HCT116 (cell line): ENCODE results near the gene RNF144B. TPM values are rescaled to one million over a fixed set of nuclear protein-coding genes. Genes with fewer than 3 reads are reported as not detected.

Source experiments
- ATAC-seq: fragments of 200-7000 bp; cut with Tn5 transposase; 2 replicates; pipeline ENCODE4 v1.9.1; 2020; ENCODE audit warnings: mild to moderate bottlenecking, moderate library complexity
- BruUV-seq: library from RNA; stranded (reverse); fragments of 400-500 nt; replicated peaks from 2 replicates; lab custom pipeline; 2021; lab: Mats Ljungman, UMichigan
- CTCF ChIA-PET: fragments of 300-600 bp; sonication (Branson Sonifier 250); formaldehyde crosslinking; loops from one replicate; lab custom pipeline; 2021; ENCODE audit warnings: antibody characterized with exemption; lab: Charles Lee
- POLR2A ChIA-PET: fragments of 300-600, 350-600 bp; sonication (Branson Sonifier 250); formaldehyde crosslinking; loops from one replicate; lab custom pipeline; 2021; ENCODE audit warnings: antibody characterized with exemption; lab: Charles Lee
- RAD21 ChIA-PET, 2 experiments: fragments of 300-600 bp; sonication (Branson Sonifier 250); formaldehyde crosslinking; loops; one replicate each; lab custom pipeline; 2023; ENCODE audit warnings: low total read pairs in 2 of 2; ENCODE audit not compliant: uncharacterized antibody in 2 of 2, unreplicated experiment in 2 of 2, low non-redundant PET in 1 of 2; lab: Charles Lee
- DNase-seq: peaks from one replicate; pipeline ENCODE4 v3.0.0-alpha.2; 2010; ENCODE audit warnings: low read depth, low spot score
- H2AFZ ChIP-seq: fragments of 200-600 bp; shearing (Covaris generic), sonication (generic); 2 replicates; pipeline ENCODE4 v1.6.1; 2017; ENCODE audit warnings: low read depth, mixed run types, mixed read lengths, antibody characterized with exemption, low read length; ENCODE audit not compliant: poor library complexity, severe bottlenecking
- H3K27ac ChIP-seq: 2 replicates; pipeline ENCODE4 v1.5.1; 2012; ENCODE audit warnings: low read depth, low read length
- H3K27me3 ChIP-seq: fragments of 200-600 bp; sonication (generic); 2 replicates; pipeline ENCODE4 v1.6.1; 2016; ENCODE audit warnings: mixed run types, low read length, mixed read lengths; ENCODE audit not compliant: insufficient read depth
- H3K36me3 ChIP-seq, 2 experiments: fragments of 200-500 bp in 1 of 2; fragments of 200-600 bp in 1 of 2; sonication (Bioruptor generic) in 1 of 2; sonication (generic) in 1 of 2; 2 replicates each; pipeline versions ENCODE4 v1.5.1 to v1.6.1; 2014 to 2016; ENCODE audit warnings: low read length in 2 of 2, inconsistent platforms in 1 of 2, mixed read lengths in 1 of 2, mixed run types in 1 of 2; ENCODE audit not compliant: insufficient read depth in 2 of 2, control insufficient read depth in 1 of 2
- H3K4me1 ChIP-seq, 2 experiments: fragments of 200-600 bp in 1 of 2; sonication (generic) in 1 of 2; 2 replicates each; pipeline versions ENCODE4 v1.5.1 to v1.6.1; 2012 to 2017; ENCODE audit warnings: low read length in 2 of 2, inconsistent platforms in 1 of 2, mild to moderate bottlenecking in 1 of 2, mixed read lengths in 1 of 2, mixed run types in 1 of 2, moderate library complexity in 1 of 2; ENCODE audit not compliant: insufficient read depth in 2 of 2, control insufficient read depth in 1 of 2
- H3K4me2 ChIP-seq: fragments of 200-600 bp; sonication (generic); 2 replicates; pipeline ENCODE4 v1.6.1; 2017; ENCODE audit warnings: mixed run types, low read length, mixed read lengths
- H3K4me3 ChIP-seq, 2 experiments: fragments of 200-600 bp in 1 of 2; sonication (generic) in 1 of 2; replicated peaks in 1 of 2; 2 replicates each; pipeline ENCODE4 v1.5.1; 2011 to 2016; ENCODE audit warnings: low read length in 2 of 2, control low read depth in 1 of 2, low read depth in 1 of 2, mild to moderate bottlenecking in 1 of 2, mixed read lengths in 1 of 2, mixed run types in 1 of 2
- H3K79me2 ChIP-seq: fragments of 200-600 bp; sonication (generic); 2 replicates; pipeline ENCODE4 v1.6.1; 2017; ENCODE audit warnings: mild to moderate bottlenecking, mixed run types, low read length, moderate library complexity, mixed read lengths; ENCODE audit not compliant: insufficient read depth
- H3K9ac ChIP-seq: fragments of 200-600 bp; sonication (generic); 2 replicates; pipeline ENCODE4 v1.6.1; 2016; ENCODE audit warnings: low read length, mixed read lengths
- H3K9me2 ChIP-seq: fragments of 200-600 bp; sonication (generic), shearing (Covaris generic); 2 replicates; pipeline ENCODE4 v1.6.1; 2017; ENCODE audit warnings: mixed run types, mild to moderate bottlenecking, moderate library complexity; ENCODE audit not compliant: insufficient read depth
- H3K9me3 ChIP-seq, 2 experiments: fragments of 200-500 bp in 1 of 2; fragments of 200-600 bp in 1 of 2; sonication (Bioruptor generic) in 1 of 2; sonication (generic) in 1 of 2; 2 replicates each; pipeline ENCODE4 v1.6.1; 2014 to 2017; ENCODE audit warnings: low read length in 2 of 2, mixed read lengths in 2 of 2, inconsistent platforms in 1 of 2, low read depth in 1 of 2, mild to moderate bottlenecking in 1 of 2, mixed run types in 1 of 2, moderate library complexity in 1 of 2; ENCODE audit not compliant: control insufficient read depth in 1 of 2, insufficient read depth in 1 of 2
- H4K20me1 ChIP-seq: fragments of 200-600 bp; sonication (generic), shearing (Covaris generic); 2 replicates; pipeline ENCODE4 v1.6.1; 2017; ENCODE audit warnings: mixed run types, mild to moderate bottlenecking, moderate library complexity; ENCODE audit not compliant: insufficient read depth
- CEBPB ChIP-seq: IDR thresholded peaks from 2 replicates; pipeline ENCODE4 v1.6.1; 2012; ENCODE audit warnings: low read depth
- ELF1 ChIP-seq: IDR thresholded peaks from 2 replicates; pipeline ENCODE4 v1.6.1; 2012; ENCODE audit warnings: low read depth, borderline replicate concordance
- EZH2 ChIP-seq: fragments of 200-600 bp; sonication (generic); IDR thresholded peaks from 2 replicates; pipeline ENCODE4 v1.6.1; 2017; ENCODE audit warnings: antibody characterized with exemption, mixed run types
- EZH2phosphoT487 ChIP-seq: fragments of 200-600 bp; IDR thresholded peaks from 2 replicates; pipeline ENCODE4 v1.6.1; 2018; ENCODE audit warnings: antibody characterized with exemption, borderline replicate concordance
- JUND ChIP-seq: IDR thresholded peaks from 2 replicates; pipeline ENCODE4 v1.6.1; 2012
- MAX ChIP-seq: IDR thresholded peaks from 2 replicates; pipeline ENCODE4 v1.6.1; 2012
- RAD21 ChIP-seq: IDR thresholded peaks from 2 replicates; pipeline ENCODE4 v1.6.1; 2012; ENCODE audit warnings: low read depth, mild to moderate bottlenecking
- SIN3A ChIP-seq: IDR thresholded peaks from 2 replicates; pipeline ENCODE4 v1.6.1; 2012; ENCODE audit warnings: low read depth
- SP1 ChIP-seq: IDR thresholded peaks from 2 replicates; pipeline ENCODE4 v1.6.1; 2012; ENCODE audit warnings: low read depth
- SRF ChIP-seq: IDR thresholded peaks from 2 replicates; pipeline ENCODE4 v1.6.1; 2012; ENCODE audit warnings: low read depth
- ZBTB33 ChIP-seq: IDR thresholded peaks from 2 replicates; pipeline ENCODE4 v1.6.1; 2011; ENCODE audit warnings: mild to moderate bottlenecking, low read length, moderate library complexity; ENCODE audit not compliant: insufficient replicate concordance; ENCODE audit errors: extremely low read depth
- ZNF274 ChIP-seq: fragments of 200-500 bp; sonication (Bioruptor generic); IDR thresholded peaks from 2 replicates; pipeline ENCODE4 v1.6.1; 2014; ENCODE audit warnings: mild to moderate bottlenecking, low read depth, low read length, inconsistent platforms
- intact Hi-C: fragments of 100-400 bp; cut with micrococcal nuclease; formaldehyde crosslinking; loops from 2 replicates; pipeline ENCODE4 v1.10.0; 2022
- total RNA-seq: library from RNA; stranded (reverse); gene quantifications from one replicate; pipeline ENCODE4 v1.2.1, GENCODE V29; 2021; ENCODE audit not compliant: unreplicated experiment

The RNF144B gene
- total RNA-seq, 1 experiment from 2014 or later, result 2.1 TPM

- no peaks in the 10 kb centered on the region for H3K4me1 ChIP-seq
- ATAC-seq (no peak), DNase-seq (no peak)
- no peaks in the 10 kb centered on the region for H4K20me1 ChIP-seq
- ChIA-PET RAD21 (no interaction called here), CTCF (no interaction called here), POLR2A (no interaction called here)
- H3K9me2 ChIP-seq, result no peaks in the 10 kb centered on the region
- H3K9ac ChIP-seq, result no peak overlapping the region
- no peak overlapping the region for H3K4me3 ChIP-seq
- H3K27me3 ChIP-seq, result no peaks in the 10 kb centered on the region
- H3K9me3 ChIP-seq, result no peaks in the 10 kb centered on the region
- H2AFZ ChIP-seq, result no peak overlapping the region
- no peak for TF ChIP-seq CEBPB
- BruUV-seq, result no TSS peak
- no peaks in the 10 kb centered on the region for H3K79me2 ChIP-seq
- H3K36me3 ChIP-seq, result no peaks in the 10 kb centered on the region
- no peak overlapping the region for H3K4me2 ChIP-seq
- no peak overlapping the region for H3K27ac ChIP-seq
- intact Hi-C loops, result no loop called here
Measured at GRCh38 chr6:18471232-18471964, 84.2 kb downstream of the RNF144B start.

GRCh38 chr6:18472941-18473340 lies 85.8 kb downstream of the RNF144B start:
- intact Hi-C loops, result no loop called here
- no peak overlapping the region for H3K27ac ChIP-seq
- no peak overlapping the region for H3K4me3 ChIP-seq
- no peak overlapping the region for H2AFZ ChIP-seq
- no peak overlapping the region for H3K4me2 ChIP-seq
- no peak for DNase-seq
- no peaks in the 10 kb centered on the region for H3K4me1 ChIP-seq
- no peak overlapping the region for H3K9ac ChIP-seq
- ChIA-PET POLR2A (no interaction called here), RAD21 (no interaction called here), CTCF (no interaction called here)
- H3K9me2 ChIP-seq, result no peaks in the 10 kb centered on the region
- no peak for ATAC-seq
- H3K79me2 ChIP-seq, result no peaks in the 10 kb centered on the region
- H3K27me3 ChIP-seq, result no peaks in the 10 kb centered on the region
- TF ChIP-seq ZNF274 (no peak), EZH2phosphoT487 (no peak), JUND (no peak), EZH2 (no peak), CEBPB (no peak), SIN3A (no peak), MAX (no peak), RAD21 (no peak), SP1 (no peak), SRF (no peak), ELF1 (no peak), ZBTB33 (no peak)
- no TSS peak for BruUV-seq
- H3K9me3 ChIP-seq, result no peaks in the 10 kb centered on the region
- H4K20me1 ChIP-seq, result no peaks in the 10 kb centered on the region
- H3K36me3 ChIP-seq, result no peaks in the 10 kb centered on the region
